ENCODE measurements around the gene GET4. TPM values are rescaled to one million over a fixed set of nuclear protein-coding genes. Genes with fewer than 3 reads are reported as not detected.

GET4 gene
- total and polyA plus RNA-seq, 2 of the 13 experiments (the other 11 are each of a cell fraction or from before 2014, with no cell fraction given) = 28.2 to 35.2 TPM

- TF ChIP-seq JUND (CRISPR knock-in tag; IDR thresholded peaks at IDR 0.05) (no peak), NCOA5 (CRISPR knock-in tag; IDR thresholded peaks at IDR 0.05) (no peak), ZNF784 (CRISPR knock-in tag; IDR thresholded peaks at IDR 0.05; ENCODE audit: borderline replicate concordance) (peak; percentile 94), ZNF558 (CRISPR knock-in tag; IDR thresholded peaks at IDR 0.05; ENCODE audit: borderline replicate concordance) (peak; percentile 7; the same call in 1 of the 2 replicates), PHF21A (CRISPR knock-in tag; IDR thresholded peaks at IDR 0.05) (peak; percentile 10; the same call in 1 of the 2 replicates), NR0B2 (CRISPR knock-in tag; IDR thresholded peaks at IDR 0.05) (peak; percentile 83), ZNF101 (CRISPR knock-in tag; IDR thresholded peaks at IDR 0.05; ENCODE audit: borderline replicate concordance, low read depth) (0 out of 2 replicates have a peak, but pooled peaks have one; percentile 57), ZNF337 (CRISPR knock-in tag; IDR thresholded peaks at IDR 0.05; ENCODE audit: borderline replicate concordance, low read depth) (no peak), ARHGAP35 (CRISPR knock-in tag; IDR thresholded peaks at IDR 0.05; ENCODE audit: borderline replicate concordance) (0 out of 2 replicates have a peak, but pooled peaks have one; percentile 79), LRRFIP1 (CRISPR knock-in tag; conservative IDR thresholded peaks at IDR 0.05) (no peak), MTA1 (CRISPR knock-in tag; IDR thresholded peaks at IDR 0.05; ENCODE audit: borderline replicate concordance) (peak; percentile 81; the same call in 1 of the 2 replicates), ZBED4 (CRISPR knock-in tag; IDR thresholded peaks at IDR 0.05; ENCODE audit: borderline replicate concordance) (0 out of 2 replicates have a peak, but pooled peaks have one; percentile 43), SKIL (CRISPR knock-in tag; IDR thresholded peaks at IDR 0.05; ENCODE audit: borderline replicate concordance) (no peak), YY1 (IDR thresholded peaks at IDR 0.05; ENCODE audit: insufficient read depth, insufficient replicate concordance, low read depth, low read length) (peak; percentile 83), CC2D1A (CRISPR knock-in tag; IDR thresholded peaks at IDR 0.05) (no peak), ZNF776 (CRISPR knock-in tag; IDR thresholded peaks at IDR 0.05) (peak; percentile 84; the same call in 1 of the 2 replicates)
Measured at GRCh38 chr7:876077-876971, at the start of gene GET4 (continued).

Measured in HepG2 (cell line).